ENCODE measurements around the gene TNFRSF14.

The TNFRSF14 gene

GRCh38 chr1:2517966-2518365 is 38.2 kb upstream of the TNFRSF14 start:
- TF ChIP-seq GATA3 (IDR thresholded peaks at IDR 0.05; ENCODE audit: low read depth, low read length) (no peak), GATA2 (IDR thresholded peaks at IDR 0.05; ENCODE audit: low read depth, low read length) (no peak)

- TF ChIP-seq GATA3 (IDR thresholded peaks at IDR 0.05; ENCODE audit: low read depth, low read length): no peak
- no peak for TF ChIP-seq GATA2 (IDR thresholded peaks at IDR 0.05; ENCODE audit: low read depth, low read length)
These were observed 37.6 kb upstream of the TNFRSF14 start for GRCh38 chr1:2518528-2518927.

GRCh38 chr1:2519029-2519685 is 37.0 kb upstream of the TNFRSF14 start:
- TF ChIP-seq GATA3 (IDR thresholded peaks at IDR 0.05; ENCODE audit: low read depth, low read length): no peak
- TF ChIP-seq GATA2 (IDR thresholded peaks at IDR 0.05; ENCODE audit: low read depth, low read length): no peak

GRCh38 chr1:2519729-2520128 is 36.4 kb upstream of the TNFRSF14 start:
- TF ChIP-seq GATA2 (IDR thresholded peaks at IDR 0.05; ENCODE audit: low read depth, low read length): no peak
- TF ChIP-seq GATA3 (IDR thresholded peaks at IDR 0.05; ENCODE audit: low read depth, low read length): no peak

- TF ChIP-seq GATA3 (IDR thresholded peaks at IDR 0.05; ENCODE audit: low read depth, low read length): no peak
- no peak for TF ChIP-seq GATA2 (IDR thresholded peaks at IDR 0.05; ENCODE audit: low read depth, low read length)
These were observed 36.0 kb upstream of the TNFRSF14 start for GRCh38 chr1:2520206-2520605.

GRCh38 chr1:2520806-2521205 is 35.4 kb upstream of the TNFRSF14 start:
- TF ChIP-seq GATA2 (IDR thresholded peaks at IDR 0.05; ENCODE audit: low read depth, low read length): no peak
- no peak for TF ChIP-seq GATA3 (IDR thresholded peaks at IDR 0.05; ENCODE audit: low read depth, low read length)

GRCh38 chr1:2522230-2522629 is 33.9 kb upstream of the TNFRSF14 start:
- TF ChIP-seq GATA3 (IDR thresholded peaks at IDR 0.05; ENCODE audit: low read depth, low read length) (no peak), GATA2 (IDR thresholded peaks at IDR 0.05; ENCODE audit: low read depth, low read length) (no peak)

- TF ChIP-seq GATA3 (IDR thresholded peaks at IDR 0.05; ENCODE audit: low read depth, low read length) (no peak), GATA2 (IDR thresholded peaks at IDR 0.05; ENCODE audit: low read depth, low read length) (no peak)
These were observed 32.8 kb upstream of the TNFRSF14 start for GRCh38 chr1:2523191-2523890.

- no peak for TF ChIP-seq GATA2 (IDR thresholded peaks at IDR 0.05; ENCODE audit: low read depth, low read length)
- no peak for TF ChIP-seq GATA3 (IDR thresholded peaks at IDR 0.05; ENCODE audit: low read depth, low read length)
These were observed 32.1 kb upstream of the TNFRSF14 start for GRCh38 chr1:2523891-2524609.

GRCh38 chr1:2525572-2525919 is 30.6 kb upstream of the TNFRSF14 start:
- TF ChIP-seq GATA3 (IDR thresholded peaks at IDR 0.05; ENCODE audit: low read depth, low read length): no peak
- no peak for TF ChIP-seq GATA2 (IDR thresholded peaks at IDR 0.05; ENCODE audit: low read depth, low read length)

GRCh38 chr1:2525920-2526823 is 30.0 kb upstream of the TNFRSF14 start, which contains the start of gene PANK4:
Gene PANK4, minus strand, starts transcription at chr1:2526596. Its CDS starts 9 bp downstream, at chr1:2526587.
- TF ChIP-seq GATA3 (IDR thresholded peaks at IDR 0.05; ENCODE audit: low read depth, low read length): no peak
- no peak for TF ChIP-seq GATA2 (IDR thresholded peaks at IDR 0.05; ENCODE audit: low read depth, low read length)

- TF ChIP-seq GATA2 (IDR thresholded peaks at IDR 0.05; ENCODE audit: low read depth, low read length) (no peak), GATA3 (IDR thresholded peaks at IDR 0.05; ENCODE audit: low read depth, low read length) (no peak)
These were observed 29.2 kb upstream of the TNFRSF14 start for GRCh38 chr1:2526824-2527555.

GRCh38 chr1:2527556-2527860 is 28.7 kb upstream of the TNFRSF14 start:
- TF ChIP-seq GATA3 (IDR thresholded peaks at IDR 0.05; ENCODE audit: low read depth, low read length) (no peak), GATA2 (IDR thresholded peaks at IDR 0.05; ENCODE audit: low read depth, low read length) (no peak)
